Caco-2 (cell line): Measurements from ENCODE around the gene BCAN. TPM values are rescaled to one million over a fixed set of nuclear protein-coding genes. Genes with fewer than 3 reads are reported as not detected.
"Not testable (repeated sequence)": the region's sequence is repeated elsewhere in the genome, so short reads cannot be mapped to it uniquely, and the experiment has no call there.

Experiments
- BruUV-seq: library from RNA; stranded (reverse); fragments of 400-500 nt; replicated peaks from 2 replicates; lab custom pipeline; 2021; lab: Mats Ljungman, UMichigan
- CTCF ChIA-PET: fragments of 300-600 bp; sonication (Branson Sonifier 250); formaldehyde crosslinking; loops from one replicate; lab custom pipeline; 2022; ENCODE audit warnings: antibody characterized with exemption; lab: Charles Lee
- POLR2A ChIA-PET: fragments of 300-600 bp; sonication (Branson Sonifier 250); formaldehyde crosslinking; loops from one replicate; lab custom pipeline; 2022; ENCODE audit warnings: antibody characterized with exemption; lab: Charles Lee
- DNase-seq, 2 experiments: peaks; one replicate each; pipeline versions ENCODE4 v3.0.0 to v3.0.0-alpha.2; 2020 to 2022
- H3K27me3 ChIP-seq: replicated peaks from 2 replicates; pipeline ENCODE4 v1.6.0; 2011; ENCODE audit warnings: low read length; ENCODE audit not compliant: control insufficient read depth, insufficient read depth
- H3K36me3 ChIP-seq: 2 replicates; pipeline ENCODE4 v1.5.1; 2011; ENCODE audit warnings: low read length; ENCODE audit not compliant: control insufficient read depth, insufficient read depth
- H3K4me1 ChIP-seq: fragments of 250-450 bp; sonication (Bioruptor Pico); 2 replicates; pipeline ENCODE4 v1.5.1; 2020; ENCODE audit warnings: mild to moderate bottlenecking
- H3K4me3 ChIP-seq: 2 replicates; pipeline ENCODE4 v1.5.1; 2011; ENCODE audit warnings: low read depth, mild to moderate bottlenecking, control low read depth, low read length
- H3K9me3 ChIP-seq: fragments of 250-450 bp; sonication (Bioruptor Pico); 2 replicates; pipeline ENCODE4 v1.5.1; 2020; ENCODE audit warnings: mild to moderate bottlenecking, moderate library complexity
- H3K27ac Mint-ChIP-seq: one replicate; pipeline ENCODE4 v1.8.0; 2022; ENCODE audit warnings: mixed read lengths; ENCODE audit not compliant: unreplicated experiment
- H3K27me3 Mint-ChIP-seq: one replicate; pipeline ENCODE4 v1.8.0; 2022; ENCODE audit warnings: mixed read lengths; ENCODE audit not compliant: insufficient read depth, unreplicated experiment
- H3K36me3 Mint-ChIP-seq: one replicate; pipeline ENCODE4 v1.8.0; 2022; ENCODE audit warnings: mild to moderate bottlenecking, mixed read lengths; ENCODE audit not compliant: insufficient read depth, unreplicated experiment
- H3K4me1 Mint-ChIP-seq: one replicate; pipeline ENCODE4 v1.8.0; 2022; ENCODE audit warnings: low read depth, mixed read lengths; ENCODE audit not compliant: unreplicated experiment
- H3K4me3 Mint-ChIP-seq: one replicate; pipeline ENCODE4 v1.8.0; 2022; ENCODE audit warnings: mild to moderate bottlenecking, moderate library complexity, mixed read lengths; ENCODE audit not compliant: unreplicated experiment
- H3K9me3 Mint-ChIP-seq: one replicate; pipeline ENCODE4 v1.8.0; 2022; ENCODE audit warnings: mixed read lengths; ENCODE audit not compliant: unreplicated experiment
- CTCF ChIP-seq, 2 experiments: fragments of 200-600 bp in 1 of 2; IDR thresholded peaks; 1 replicate in 1 of 2; 2 replicates in 1 of 2; pipeline versions ENCODE4 v1.5.1 to v1.8.0; 2011 to 2022; ENCODE audit warnings: antibody characterized with exemption in 1 of 2, control low read depth in 1 of 2, inconsistent platforms in 1 of 2, low read depth in 1 of 2, low read length in 1 of 2, mild to moderate bottlenecking in 1 of 2, moderate library complexity in 1 of 2; ENCODE audit not compliant: insufficient read depth in 1 of 2, severe bottlenecking in 1 of 2, unreplicated experiment in 1 of 2
- intact Hi-C: fragments of 100-400 bp; cut with micrococcal nuclease; formaldehyde crosslinking; loops from one replicate; pipeline ENCODE4 v1.10.0; 2022; ENCODE audit not compliant: unreplicated experiment
- total RNA-seq: library from RNA; stranded (reverse); gene quantifications from 2 replicates; pipeline ENCODE4 v1.2.3, GENCODE V29; 2022

BCAN gene
- total RNA-seq, 1 experiment from 2014 or later = not detected

GRCh38 chr1:156608036-156608674 is 33.8 kb upstream of the BCAN start:
- TF ChIP-seq CTCF (IDR thresholded peaks at IDR 0.05; ENCODE audit: insufficient read depth in 1 of 2, low read depth in 1 of 2, low read length in 1 of 2, severe bottlenecking in 1 of 2, unreplicated experiment in 1 of 2) = peak; percentile 82 to 83
- ChIA-PET CTCF (interaction anchor here (0.6 to 1.9 kb wide), 11 partner anchors 8 to 223 kb away, joined by 3 to 9 read pairs (median 4); partner anchors contain the start of genes HAPLN2 and NAXE), POLR2A (interaction anchor here (0.6 kb wide), 1 partner anchor 108 kb away, joined by 3 read pairs; the partner anchor contains the start of gene MEF2D)
- no TSS peak for BruUV-seq
- Mint-ChIP-seq H3K27me3 (no peaks in the 10 kb centered on the region), H3K27ac (no peak overlapping the region), H3K9me3 (no peaks in the 10 kb centered on the region), H3K4me3 (no peak overlapping the region), H3K4me1 (peaks cover 16% of the 10 kb centered on the region), H3K36me3 (no peaks in the 10 kb centered on the region)
- intact Hi-C loops = loop anchor here (1.0 to 10.0 kb wide), 4 partner anchors 24 to 223 kb away; partner anchors contain the start of genes IQGAP3 and MEF2D
- Histone ChIP-seq H3K36me3 (no peaks in the 10 kb centered on the region), H3K9me3 (no peaks in the 10 kb centered on the region), H3K4me3 (no peak overlapping the region), H3K27me3 (no peaks in the 10 kb centered on the region), H3K4me1 (0 out of 2 replicates have a peak, but pooled peaks cover 4% of the 10 kb centered on the region)
- peak; percentile 71 to 78 for DNase-seq

GRCh38 chr1:156608981-156609380 is 32.9 kb upstream of the BCAN start:
- POLR2A ChIA-PET = interaction anchor here (0.7 kb wide), 1 partner anchor 18 kb away, joined by 4 read pairs; the partner anchor contains the start of gene NAXE
- Histone ChIP-seq H3K4me1 (0 out of 2 replicates have a peak, but pooled peaks cover 4% of the 10 kb centered on the region), H3K4me3 (no peak overlapping the region), H3K36me3 (no peaks in the 10 kb centered on the region), H3K9me3 (no peaks in the 10 kb centered on the region), H3K27me3 (no peaks in the 10 kb centered on the region)
- CTCF ChIA-PET = interaction anchor here (0.5 to 1.9 kb wide), 12 partner anchors 8 to 223 kb away, joined by 3 to 9 read pairs (median 4); partner anchors contain the start of genes HAPLN2 and NAXE
- intact Hi-C loops = loop anchor here (1.0 to 10.0 kb wide), 5 partner anchors 25 to 224 kb away; partner anchors contain the start of genes IQGAP3 and MEF2D
- peak; percentile 74 to 77 for TF ChIP-seq CTCF (IDR thresholded peaks at IDR 0.05; ENCODE audit: insufficient read depth in 1 of 2, low read depth in 1 of 2, low read length in 1 of 2, severe bottlenecking in 1 of 2, unreplicated experiment in 1 of 2)
- Mint-ChIP-seq H3K4me3 (no peak overlapping the region), H3K36me3 (no peaks in the 10 kb centered on the region), H3K4me1 (peaks cover 16% of the 10 kb centered on the region), H3K27ac (no peak overlapping the region), H3K9me3 (no peaks in the 10 kb centered on the region), H3K27me3 (no peaks in the 10 kb centered on the region)
- DNase-seq = peak; percentile 58 to 73
- BruUV-seq = no TSS peak

- intact Hi-C loops, H3K4me3 Mint-ChIP-seq, H3K36me3 Mint-ChIP-seq, H3K4me1 ChIP-seq, CTCF ChIA-PET, H3K27ac Mint-ChIP-seq, H3K27me3 Mint-ChIP-seq, H3K4me3 ChIP-seq, POLR2A ChIA-PET, H3K9me3 Mint-ChIP-seq, BruUV-seq, H3K36me3 ChIP-seq, H3K9me3 ChIP-seq, H3K27me3 ChIP-seq, DNase-seq: not testable (repeated sequence)
- peaks cover 16% of the 10 kb centered on the region for H3K4me1 Mint-ChIP-seq
These were observed 31.8 kb upstream of the BCAN start for GRCh38 chr1:156610072-156610471.
